Mammary epithelial cell (primary cell): ENCODE data around the gene RASSF1.

Experiments
- EZH2 ChIP-seq: IDR thresholded peaks from 2 replicates; pipeline ENCODE4 v1.6.1; 2012; ENCODE audit warnings: low read length, inconsistent platforms, borderline replicate concordance
- TF ChIP-seq, protein P1 (sequence below), 2 donors: IDR thresholded peaks in 1 of 2; conservative IDR thresholded peaks in 1 of 2; 2 replicates each; pipeline ENCODE4 v1.5.1; 2011 to 2012; ENCODE audit warnings: inconsistent platforms in 2 of 2, low read length in 2 of 2, mild to moderate bottlenecking in 2 of 2, control low read depth in 1 of 2, low read depth in 1 of 2; ENCODE audit not compliant: insufficient read depth in 1 of 2; ENCODE audit errors: extremely low read depth in 1 of 2

DNA sequence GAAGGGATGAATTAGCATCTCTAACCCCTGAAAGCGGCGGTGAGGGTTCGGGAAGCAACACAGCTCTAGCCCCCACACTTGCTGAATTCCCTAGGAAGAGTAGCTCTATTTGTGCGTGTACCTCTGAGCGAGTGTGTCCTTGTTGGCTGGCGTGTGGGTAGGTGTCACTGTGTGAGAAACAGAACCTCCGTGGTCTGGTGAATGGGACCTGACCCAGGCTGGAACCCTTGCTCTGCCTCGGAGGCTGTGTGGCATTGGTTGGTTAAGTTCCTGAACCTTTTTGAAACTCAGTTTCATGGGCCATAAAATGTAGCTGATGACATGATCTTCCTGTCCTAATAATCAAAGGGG, 19.1 kb upstream of the RASSF1 start:
- TF ChIP-seq, protein P1, sequence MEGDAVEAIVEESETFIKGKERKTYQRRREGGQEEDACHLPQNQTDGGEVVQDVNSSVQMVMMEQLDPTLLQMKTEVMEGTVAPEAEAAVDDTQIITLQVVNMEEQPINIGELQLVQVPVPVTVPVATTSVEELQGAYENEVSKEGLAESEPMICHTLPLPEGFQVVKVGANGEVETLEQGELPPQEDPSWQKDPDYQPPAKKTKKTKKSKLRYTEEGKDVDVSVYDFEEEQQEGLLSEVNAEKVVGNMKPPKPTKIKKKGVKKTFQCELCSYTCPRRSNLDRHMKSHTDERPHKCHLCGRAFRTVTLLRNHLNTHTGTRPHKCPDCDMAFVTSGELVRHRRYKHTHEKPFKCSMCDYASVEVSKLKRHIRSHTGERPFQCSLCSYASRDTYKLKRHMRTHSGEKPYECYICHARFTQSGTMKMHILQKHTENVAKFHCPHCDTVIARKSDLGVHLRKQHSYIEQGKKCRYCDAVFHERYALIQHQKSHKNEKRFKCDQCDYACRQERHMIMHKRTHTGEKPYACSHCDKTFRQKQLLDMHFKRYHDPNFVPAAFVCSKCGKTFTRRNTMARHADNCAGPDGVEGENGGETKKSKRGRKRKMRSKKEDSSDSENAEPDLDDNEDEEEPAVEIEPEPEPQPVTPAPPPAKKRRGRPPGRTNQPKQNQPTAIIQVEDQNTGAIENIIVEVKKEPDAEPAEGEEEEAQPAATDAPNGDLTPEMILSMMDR (conservative IDR thresholded peaks at IDR 0.05 in 1 of 2, IDR thresholded peaks at IDR 0.05 in 1 of 2; ENCODE audit: extremely low read depth in 1 of 2, insufficient read depth in 1 of 2, low read depth in 1 of 2, low read length in 2 of 2): no peak
- TF ChIP-seq EZH2: no peak
